NCI-H2029 treated with DMSO at 0.1 percent for 48 hours (cell line): Measurements from ENCODE around the gene CPTP.

Experiments used
- DNase-seq: peaks from one replicate; lab custom pipeline; 2025; lab: John Stamatoyannopoulos, UW

The CPTP gene

DNA sequence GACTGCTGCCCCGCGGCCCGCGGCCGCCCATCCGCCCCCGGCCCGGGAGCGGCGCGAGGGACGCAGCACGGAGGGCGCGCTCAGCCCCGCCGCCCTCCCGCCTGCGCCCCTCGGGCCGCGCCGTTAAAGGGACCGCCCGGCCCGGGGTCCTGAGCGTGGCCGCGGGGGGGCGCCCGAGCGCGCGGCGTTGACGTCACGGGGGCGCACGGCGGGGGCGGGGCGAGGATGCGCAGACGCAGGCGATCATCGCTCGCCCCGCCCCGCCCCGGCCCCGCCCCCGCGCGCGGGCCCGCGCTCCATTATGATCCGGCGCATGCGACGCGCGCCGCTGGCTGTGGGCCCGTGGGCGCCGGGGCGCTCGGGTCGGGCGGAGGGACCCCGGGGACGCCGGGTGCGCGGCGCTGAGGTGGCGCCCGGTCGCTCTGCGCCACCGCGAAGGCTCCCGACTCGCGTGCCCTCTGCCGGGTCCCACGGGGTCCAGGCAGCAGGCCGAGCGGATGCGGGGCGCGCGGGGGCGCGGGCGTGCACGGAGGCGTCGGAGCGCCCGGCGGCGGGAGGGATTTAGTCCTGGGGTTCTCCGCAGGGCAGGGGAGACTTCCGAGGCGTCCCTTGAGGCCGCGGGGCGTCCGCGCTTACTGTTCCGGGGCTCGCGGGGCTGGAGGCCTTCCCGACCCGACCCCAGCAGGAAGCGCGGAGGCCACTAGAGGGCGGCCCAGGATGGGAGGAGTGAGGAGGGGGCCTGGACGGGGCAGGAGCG, 24.8 kb downstream of the CPTP start, which contains the start of gene DVL1:
Gene DVL1, minus strand, starts transcription at position 163 of the 757 bp plus-strand sequence. CDS start 353 bp downstream, outside the sequence.
- no peak for DNase-seq

DNA sequence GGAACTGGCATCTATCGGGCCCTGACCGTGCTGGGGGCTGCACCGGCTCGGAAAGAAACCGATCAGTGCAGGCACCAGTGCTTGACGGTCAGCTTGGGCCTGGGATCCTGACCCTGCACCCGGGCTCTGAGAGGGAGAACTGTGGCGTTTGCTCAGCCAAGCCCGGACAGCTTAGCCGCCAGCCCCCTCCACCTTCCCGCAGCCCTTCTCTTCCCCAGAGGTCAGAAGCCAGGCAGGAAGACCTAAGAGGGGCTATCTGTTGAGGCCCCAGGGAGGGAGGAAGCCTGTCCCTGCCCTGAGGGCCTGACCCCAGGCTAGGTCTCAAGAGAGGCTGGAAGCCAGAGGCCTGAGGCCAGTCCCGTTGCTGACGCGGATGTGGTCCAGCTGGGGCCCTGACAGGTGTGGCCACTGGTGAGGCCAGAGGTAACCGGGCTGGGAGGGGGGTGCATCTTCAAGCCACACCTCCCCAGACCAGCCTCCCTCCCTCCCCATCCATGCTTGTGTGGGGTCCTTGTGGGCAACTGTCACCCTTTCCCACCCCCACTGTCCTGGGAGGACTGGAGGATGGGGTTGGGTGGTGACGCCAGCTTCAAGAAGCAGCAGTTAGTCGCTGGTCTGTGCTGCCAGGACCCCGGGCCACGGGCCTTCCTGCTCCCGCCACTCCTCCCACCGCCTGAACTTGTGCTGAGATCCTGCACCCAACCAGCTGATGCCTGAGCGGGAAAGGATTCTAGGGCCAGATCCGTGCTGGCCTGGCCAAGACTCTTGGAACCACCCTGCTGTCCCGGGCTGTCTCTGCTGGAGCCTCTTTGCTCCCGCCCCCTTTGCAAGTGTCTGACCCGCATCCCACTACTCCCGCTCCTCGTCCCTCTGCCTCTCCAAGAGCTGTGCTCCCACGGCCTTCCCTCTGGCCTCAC, 27.2 kb downstream of the CPTP start:
- no peak for DNase-seq

DNA sequence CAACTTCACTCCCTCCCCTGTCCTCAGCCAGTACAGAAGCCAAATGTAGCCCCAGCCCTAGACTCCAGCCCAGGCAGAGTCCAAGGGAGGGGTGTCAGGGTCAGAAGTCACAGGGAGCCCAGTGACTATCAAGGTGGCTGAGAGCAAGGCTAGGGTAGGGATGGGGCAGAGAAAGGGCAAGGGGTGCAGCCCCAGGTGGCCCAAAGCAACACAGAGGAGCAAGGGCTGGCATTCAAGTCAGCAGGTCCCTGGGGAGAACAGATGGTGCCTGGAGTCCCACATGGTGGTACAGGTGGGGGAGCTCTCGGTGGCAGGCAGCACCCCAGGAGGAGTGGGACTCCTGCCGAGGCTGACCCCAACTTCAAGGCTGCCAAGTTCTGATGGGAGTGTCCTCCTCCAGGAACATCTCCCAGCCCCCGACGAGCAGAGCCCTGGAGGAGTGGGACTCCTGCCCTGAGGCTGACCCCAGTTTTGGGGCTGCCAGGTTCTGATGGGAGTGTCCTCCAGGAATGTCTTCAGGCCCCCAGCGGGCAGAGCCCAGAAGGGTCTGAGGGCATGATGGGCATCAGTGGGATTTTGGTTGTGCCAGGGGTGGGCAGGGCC, 28.3 kb downstream of the CPTP start:
- DNase-seq: no peak

DNA sequence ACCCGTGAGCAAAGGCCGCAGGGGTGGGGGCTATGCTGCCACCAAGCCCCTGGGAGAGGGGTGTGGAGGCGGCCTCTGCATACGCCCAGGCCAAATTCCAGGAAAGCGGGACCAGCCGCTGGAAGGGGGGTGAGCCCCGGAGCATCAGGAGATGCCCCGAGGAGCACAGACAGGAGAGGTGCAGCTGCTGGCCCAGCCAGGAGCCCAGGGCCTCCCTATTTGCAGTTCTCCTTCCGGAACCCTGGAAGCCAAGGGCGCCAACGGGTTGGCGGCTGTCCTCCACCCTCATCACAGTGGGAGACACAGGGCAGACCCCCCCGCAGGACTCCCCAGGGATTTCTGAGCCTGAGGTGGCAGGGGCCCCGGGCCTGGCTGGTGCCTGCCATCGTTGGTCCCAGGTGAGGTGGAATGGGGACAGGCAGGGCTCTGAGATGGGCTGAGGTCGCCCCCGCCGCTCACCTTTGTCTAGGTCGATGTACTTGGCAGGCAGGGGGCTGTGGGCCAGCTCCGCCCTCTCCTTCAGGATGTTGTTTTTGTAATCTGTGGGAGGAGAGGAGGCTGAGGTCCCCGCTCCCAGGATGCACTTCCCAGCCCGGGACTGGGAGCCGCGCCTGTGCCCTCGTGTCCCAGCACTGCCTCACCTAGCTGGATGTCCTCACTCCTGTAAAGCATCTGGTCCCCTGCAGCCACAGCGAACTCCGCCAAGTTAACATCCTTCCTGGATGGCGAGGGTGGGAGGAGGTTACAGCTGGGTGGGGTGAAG, 29.0 kb downstream of the CPTP start:
- DNase-seq: no peak

DNA sequence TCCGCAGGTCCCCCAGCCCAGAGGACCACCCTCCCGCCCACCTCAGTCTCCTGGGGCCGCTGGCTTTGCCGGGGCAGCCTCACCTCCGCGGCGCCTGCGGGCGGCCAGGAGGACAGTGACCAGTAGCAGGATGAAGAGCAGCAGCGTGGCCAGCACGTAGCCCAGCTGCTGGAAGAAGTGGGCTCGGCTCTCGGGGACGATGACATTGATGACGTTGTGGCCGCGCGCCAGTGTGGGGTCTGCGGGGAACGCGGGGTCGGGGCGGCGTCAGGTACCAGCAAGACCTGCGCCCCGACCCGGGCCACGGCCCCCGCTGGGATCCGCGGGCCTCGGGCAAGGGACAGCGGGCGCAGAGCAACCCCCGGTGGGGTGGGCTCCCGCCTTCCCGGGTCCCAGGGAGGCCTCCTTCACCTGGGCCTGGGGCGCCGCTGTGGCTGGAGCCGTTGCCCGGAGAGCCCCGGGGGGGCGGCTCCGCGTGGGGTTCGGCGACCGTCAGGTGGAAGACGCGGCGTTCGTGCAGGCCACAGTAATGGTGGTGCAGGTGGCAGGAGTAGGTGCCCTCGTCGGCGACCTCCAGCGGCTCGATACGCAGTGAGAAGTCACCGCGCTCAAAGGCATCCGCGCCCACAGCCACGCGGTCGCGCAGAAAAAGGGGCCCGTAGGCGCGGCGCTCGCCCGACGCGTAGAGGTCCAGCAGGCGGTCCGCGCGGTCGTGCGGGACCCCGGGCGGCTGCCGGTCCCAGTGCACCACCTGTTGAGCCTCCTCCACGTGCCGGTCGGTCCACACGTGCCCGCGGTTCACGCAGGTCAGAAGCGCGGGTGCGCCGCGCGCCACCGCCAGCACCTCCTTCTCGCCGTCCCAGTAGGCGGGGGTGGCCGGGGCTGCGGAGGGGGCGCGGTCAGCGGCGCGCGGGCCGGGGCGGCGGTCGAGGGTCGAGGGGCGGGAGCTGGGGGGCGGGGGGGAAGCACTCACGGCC, 30.0 kb downstream of the CPTP start:
- no peak for DNase-seq

DNA sequence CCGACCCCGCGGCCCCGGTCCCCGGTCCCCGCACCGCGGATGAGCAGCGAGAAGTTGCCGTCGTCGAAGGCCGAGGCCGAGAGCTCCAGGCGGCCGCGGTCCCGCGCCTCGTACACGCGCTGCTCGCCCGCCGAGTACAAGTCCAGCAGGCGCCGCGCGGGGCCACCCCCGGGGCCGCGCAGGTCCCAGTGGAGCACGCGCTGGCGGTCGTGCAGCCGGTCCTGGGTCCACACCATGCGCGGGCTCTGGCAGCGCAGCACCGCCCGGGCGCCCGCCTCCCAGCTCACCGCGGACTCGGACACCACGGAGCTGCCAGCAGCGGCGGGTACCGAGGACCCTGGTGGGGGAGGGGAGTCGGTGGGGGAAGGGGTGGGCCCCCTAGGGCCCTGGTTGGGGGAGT, 30.8 kb downstream of the CPTP start:
- no peak for DNase-seq

DNA sequence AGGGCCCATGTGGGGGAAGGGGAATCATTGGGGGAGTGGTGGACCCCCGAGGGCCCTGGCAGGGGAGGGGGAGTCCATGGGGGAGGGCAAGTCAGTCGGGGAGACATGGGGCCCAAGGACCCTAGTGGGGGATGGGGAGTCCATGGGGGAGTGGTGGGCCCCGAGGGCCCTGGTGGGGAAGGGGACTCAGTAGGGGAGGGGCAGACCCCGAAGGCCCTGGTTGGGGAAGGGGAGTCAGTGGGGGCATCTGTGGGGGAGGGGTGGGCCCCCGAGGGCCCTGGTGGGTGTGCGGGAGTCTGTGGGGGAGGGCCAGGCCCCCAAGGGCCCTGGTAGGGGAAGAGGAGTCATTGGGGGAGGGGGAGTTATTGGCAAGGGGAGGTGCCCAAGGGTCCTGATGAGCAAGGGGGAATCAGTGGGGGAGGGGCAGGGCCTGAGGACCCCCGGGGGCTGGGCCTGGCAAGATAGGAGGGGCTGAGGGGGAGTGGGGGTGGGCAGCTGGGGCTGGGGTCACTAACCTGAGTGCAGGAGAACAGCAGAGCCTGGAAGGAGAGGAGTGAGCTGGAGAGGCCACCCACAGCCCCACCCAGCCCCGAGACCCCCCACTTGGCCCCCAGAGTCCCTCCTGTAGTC, 31.7 kb downstream of the CPTP start:
- no peak for DNase-seq

DNA sequence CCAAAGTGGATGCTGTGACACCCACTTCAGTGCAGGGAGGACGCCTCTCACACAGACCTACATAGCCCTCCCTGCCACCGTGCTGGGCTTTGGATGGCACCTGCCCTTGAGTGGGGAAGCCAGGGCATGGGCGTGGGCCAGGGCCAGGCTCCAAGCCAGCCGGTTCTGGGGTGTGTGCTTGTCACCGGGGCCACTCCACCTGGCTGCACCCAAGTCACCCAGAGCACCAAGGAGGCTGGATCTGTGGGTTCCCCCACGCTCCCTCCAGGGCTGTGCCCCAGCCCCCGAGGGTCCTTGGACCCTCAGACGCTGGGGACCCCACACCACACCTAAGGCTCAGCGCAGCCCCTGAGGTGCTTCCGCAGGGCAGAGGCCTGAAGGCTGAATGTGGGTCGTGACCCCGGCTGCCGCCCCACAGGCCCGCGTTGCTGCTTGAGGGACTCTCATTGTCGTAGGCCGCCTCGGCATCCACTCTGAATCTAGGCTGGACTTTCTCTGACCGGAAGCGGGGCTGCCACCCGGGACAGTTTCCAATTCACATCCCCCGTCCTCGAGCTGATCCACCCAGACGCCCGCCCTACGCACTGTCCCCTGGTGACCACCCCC, 32.3 kb downstream of the CPTP start:
- no peak for DNase-seq

DNA sequence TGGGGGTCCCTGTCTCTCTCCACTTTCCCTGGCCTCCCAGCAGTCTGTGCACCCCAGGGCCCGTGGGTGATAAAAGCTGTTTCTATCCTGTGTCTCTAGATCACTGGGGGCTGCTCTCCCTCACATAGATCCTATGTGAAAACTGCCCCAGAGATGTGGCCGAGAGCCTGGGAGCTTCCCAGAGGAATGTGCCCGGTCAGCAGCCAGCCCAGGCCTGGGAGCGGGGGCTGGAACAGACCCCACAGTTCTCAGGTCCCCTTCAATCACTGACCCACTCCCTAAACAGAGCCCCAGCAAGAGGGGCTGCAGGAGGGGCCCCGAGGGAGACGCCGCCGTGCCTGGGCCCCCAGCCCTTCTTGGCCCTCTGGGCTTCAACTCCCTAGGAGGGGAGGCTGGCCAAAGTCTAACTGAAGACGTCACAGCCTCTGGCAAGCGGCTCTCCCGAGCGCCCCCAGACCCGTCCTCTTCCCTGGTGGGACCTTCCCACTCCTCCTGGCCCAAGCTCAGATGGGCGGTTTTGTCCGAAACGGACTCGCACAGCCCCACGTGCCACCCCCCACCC, 33.4 kb downstream of the CPTP start:
- no peak for DNase-seq

DNA sequence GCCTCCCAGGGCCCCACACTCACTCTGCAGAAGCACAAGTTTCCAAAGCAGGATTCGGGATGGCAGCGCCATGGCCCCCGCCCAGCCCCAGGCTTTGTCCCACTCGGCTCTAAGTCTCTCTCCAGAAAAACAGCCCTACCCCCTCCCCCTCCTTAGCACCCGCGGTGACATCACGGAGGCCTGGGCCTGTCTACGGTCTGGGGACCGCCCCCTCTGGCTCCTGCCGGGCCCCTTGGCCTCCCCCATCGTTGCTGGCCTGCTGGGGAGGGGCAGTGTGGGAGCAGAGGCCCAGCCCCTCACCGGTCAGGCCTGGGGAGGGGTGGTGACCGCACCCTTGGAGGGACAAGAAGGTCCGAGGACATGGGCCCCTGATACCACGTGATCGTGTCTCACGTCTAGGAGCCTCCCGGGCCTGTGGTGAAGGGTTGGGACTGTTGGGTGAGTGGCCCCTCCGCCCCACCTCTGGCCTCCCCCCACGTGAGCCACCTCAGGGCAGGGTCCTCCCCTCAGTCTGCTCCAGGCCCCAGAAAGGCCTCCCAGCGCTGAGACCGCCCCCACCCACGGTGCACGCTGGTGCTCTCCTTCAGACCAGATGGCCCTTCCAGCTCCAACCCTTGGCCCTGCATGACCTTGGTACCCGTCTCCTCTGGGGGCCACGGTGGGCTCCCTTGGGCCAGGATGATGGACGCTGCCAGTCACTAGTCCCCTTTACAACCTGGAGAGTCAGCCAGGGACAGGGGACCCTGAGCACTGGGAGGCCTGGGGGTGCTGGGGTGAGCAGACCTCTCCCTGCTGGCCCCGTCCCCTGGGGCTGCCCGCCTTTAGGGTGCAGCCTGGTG, 34.0 kb downstream of the CPTP start, which contains the start of gene MXRA8:
Gene MXRA8, minus strand, starts transcription at position 123 of the 839 bp plus-strand sequence. Its CDS starts 51 bp downstream, at position 72.
- DNase-seq: no peak

DNA sequence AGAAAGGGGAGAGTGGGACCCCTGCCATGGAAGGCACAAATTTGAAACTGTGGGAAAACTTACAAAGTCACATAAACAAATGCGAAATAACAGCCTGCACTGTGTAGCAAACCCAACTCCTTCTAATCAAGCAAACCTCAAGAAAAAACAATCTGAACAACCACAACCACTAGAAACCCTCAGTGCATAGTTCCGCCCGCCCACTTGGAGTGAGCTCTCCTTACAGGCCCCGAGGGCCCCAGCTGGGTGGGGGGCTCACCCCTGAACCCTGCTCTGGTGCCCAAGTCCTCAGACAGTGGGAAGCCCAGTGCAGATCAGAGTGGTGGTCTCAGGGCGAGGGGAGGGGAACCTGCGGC, 34.7 kb downstream of the CPTP start:
- DNase-seq: no peak

DNA sequence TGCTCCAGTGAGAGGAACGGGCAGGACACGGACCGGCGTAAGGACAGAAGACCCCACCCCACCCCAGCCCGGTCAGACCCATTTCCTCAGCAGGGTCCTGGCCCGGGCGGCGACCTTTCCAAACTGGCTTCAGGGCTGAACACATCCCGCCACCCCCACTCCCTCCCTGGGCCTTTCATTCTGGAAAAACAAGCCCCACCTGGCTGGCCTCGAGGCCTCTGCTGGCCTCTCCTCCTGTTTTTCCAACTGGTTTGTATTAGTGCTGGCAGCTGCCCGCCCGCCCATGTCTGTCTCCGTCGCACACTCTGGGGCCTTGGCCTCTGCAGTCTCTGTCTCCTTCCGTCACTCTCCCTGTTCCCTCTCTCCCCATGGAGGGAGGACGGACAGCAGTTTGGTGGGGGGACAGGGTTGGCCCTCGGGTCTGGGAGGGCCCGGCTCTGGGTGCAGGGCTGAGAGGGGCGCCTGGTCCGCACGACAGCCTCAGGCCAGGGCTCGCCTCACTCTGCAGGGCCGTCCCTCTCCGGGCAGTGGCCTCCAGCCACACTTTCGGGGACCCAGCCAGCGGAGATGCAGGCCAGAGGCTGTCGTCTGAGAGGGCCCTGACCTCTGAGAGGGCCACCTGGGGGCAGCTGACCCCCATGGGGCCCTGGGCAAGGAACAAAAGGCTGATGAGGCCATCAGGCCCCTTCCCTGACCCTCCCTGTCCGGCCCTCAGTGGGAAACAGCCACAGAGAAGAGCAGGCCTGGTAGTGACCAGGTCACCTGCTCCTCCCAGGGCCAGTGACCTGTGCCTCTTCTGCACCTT, 35.3 kb downstream of the CPTP start:
- no peak for DNase-seq

DNA sequence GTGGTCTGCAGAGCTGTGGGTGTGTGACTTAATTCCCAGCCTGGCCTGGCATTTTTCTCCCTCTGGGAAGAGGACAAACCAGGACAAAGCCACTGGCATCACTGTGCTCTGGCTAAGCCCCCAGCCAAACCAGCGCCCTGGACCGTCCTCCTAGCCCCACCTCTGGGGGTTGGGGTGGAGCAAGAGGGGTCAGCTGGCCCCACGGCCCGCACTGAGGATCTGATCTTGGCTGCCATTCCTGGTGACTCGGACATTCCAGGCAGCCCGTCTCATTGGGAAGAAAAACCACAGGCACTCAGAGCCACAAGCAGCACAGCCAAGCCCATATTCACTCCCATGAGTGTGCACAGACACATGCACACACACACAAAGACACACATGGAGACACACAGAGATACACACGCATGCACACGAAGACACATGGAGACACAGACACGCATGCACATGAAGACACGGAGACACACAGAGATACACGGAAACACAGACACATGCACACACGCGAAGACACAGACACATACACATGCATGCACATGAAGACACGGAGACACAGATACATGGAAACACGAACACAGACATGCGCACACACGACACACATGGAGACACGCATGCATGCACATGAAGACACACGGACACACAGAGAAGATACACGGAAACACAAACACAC, 36.0 kb downstream of the CPTP start:
- DNase-seq: no peak

DNA sequence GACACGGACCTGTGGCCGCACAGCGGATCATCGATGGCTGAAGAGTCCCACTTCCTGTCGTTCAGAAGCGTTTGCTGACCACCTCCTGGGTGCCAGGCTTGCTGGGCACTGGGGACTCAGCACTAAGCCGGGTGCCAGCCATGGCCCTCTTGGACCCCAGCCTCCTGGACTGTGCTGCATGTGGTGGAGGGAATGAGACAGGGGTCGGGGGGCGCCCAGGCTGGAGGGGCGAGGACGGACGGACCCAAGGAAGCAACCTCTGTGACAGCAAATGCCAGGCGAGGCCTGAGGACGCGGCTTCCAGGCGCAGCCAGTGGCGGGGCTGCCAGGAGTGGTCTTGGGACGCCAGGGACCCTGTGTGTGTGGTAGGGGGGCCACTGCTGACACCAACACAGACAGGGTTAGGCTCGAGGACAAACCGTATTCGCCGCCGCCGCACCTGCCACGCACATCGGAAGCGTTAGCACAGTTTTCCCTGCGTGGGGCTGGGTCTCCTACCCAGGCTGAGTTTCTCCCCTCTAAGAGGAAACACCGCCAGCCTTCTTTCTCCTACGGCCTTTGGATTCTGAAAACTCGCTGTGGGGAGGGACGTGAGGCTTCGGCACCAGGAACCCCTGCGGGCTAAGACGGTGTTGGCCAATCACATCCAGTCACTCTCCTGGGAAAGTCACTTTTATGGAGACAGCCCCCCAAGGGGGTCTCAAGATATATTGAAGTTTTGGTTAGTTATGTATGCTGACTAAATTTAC, 36.8 kb downstream of the CPTP start:
- DNase-seq: no peak

DNA sequence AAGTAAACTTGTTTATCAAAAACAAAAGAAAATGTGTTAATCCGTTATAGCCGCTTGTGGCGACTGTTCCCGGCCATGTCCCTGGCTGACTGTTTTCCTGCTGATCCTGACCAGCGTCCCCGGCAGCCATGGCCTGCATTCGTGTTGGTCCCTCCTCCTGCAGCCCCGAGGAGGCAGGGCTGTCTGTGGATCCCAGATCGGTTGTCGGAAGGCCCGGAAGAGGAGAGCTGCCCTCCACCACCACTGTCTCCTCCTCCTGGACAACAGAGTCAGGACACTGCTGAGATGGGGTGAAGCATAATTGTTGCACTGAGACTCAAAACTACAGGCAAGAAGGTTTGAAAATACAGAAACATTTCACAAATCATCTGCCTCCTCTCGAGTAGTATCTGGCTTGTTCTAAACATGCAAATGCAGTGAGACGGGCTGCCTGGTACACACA, 37.4 kb downstream of the CPTP start:
- DNase-seq: no peak

DNA sequence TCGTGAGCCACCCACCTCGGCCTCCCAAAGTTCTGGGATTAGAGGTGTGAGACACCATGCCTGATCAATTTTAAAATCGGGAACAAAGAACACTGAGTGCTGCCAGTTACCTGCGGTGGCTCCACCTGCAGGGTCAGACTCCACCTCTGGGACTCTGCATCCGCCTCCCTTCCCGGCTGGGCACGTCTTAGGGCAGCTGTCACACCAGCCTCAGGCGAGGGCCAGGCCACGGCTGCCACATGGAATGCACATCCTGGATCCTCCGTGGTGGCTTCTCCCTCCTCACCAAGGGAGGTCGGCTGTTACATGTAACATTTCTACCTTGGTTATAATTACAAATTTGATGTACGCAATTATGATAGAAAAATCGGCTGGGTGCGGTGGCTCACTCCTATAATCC, 39.7 kb downstream of the CPTP start:
- no peak for DNase-seq
